ENCODE data around the gene GALR1. TPM values are rescaled to one million over a fixed set of nuclear protein-coding genes. Genes with fewer than 3 reads are reported as not detected.

GALR1 gene
- total and polyA plus RNA-seq, 2 experiments from 2014 or later, result not detected

DNA sequence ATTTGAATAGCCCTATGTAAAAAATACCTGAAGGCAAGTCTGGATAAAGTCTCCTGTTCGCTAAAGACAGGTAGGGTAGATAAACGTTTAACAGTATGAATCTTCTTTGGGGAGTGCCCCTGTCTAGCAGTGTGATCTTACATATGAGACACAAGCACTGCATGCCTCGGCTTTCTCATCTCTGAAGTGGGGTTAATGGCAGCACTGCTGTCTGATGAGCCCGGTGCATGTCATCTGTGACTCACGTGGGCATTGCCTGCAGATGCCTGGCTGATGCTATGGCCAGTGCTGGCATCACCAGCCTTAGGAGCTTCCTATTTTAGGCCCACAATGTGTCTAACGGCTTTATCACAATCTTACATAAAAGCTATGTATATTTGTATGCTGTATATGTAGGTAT is 50.1 kb downstream of the GALR1 start:
- Histone ChIP-seq H3K36me3 (no peaks in the 10 kb centered on the region), H3K27ac (no peak overlapping the region), H3K27me3 (no peaks in the 10 kb centered on the region), H3K9me3 (ENCODE audit: low read depth) (no peaks in the 10 kb centered on the region), H3K4me1 (ENCODE audit: low read depth) (no peaks in the 10 kb centered on the region), H3K4me3 (no peak overlapping the region)
- DNase-seq (ENCODE audit: low read depth in 1 of 2, low spot score in 1 of 2), result no peak
- TF ChIP-seq, protein P1, sequence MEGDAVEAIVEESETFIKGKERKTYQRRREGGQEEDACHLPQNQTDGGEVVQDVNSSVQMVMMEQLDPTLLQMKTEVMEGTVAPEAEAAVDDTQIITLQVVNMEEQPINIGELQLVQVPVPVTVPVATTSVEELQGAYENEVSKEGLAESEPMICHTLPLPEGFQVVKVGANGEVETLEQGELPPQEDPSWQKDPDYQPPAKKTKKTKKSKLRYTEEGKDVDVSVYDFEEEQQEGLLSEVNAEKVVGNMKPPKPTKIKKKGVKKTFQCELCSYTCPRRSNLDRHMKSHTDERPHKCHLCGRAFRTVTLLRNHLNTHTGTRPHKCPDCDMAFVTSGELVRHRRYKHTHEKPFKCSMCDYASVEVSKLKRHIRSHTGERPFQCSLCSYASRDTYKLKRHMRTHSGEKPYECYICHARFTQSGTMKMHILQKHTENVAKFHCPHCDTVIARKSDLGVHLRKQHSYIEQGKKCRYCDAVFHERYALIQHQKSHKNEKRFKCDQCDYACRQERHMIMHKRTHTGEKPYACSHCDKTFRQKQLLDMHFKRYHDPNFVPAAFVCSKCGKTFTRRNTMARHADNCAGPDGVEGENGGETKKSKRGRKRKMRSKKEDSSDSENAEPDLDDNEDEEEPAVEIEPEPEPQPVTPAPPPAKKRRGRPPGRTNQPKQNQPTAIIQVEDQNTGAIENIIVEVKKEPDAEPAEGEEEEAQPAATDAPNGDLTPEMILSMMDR (IDR thresholded peaks at IDR 0.05; ENCODE audit: low read depth, low read length), result no peak

DNA sequence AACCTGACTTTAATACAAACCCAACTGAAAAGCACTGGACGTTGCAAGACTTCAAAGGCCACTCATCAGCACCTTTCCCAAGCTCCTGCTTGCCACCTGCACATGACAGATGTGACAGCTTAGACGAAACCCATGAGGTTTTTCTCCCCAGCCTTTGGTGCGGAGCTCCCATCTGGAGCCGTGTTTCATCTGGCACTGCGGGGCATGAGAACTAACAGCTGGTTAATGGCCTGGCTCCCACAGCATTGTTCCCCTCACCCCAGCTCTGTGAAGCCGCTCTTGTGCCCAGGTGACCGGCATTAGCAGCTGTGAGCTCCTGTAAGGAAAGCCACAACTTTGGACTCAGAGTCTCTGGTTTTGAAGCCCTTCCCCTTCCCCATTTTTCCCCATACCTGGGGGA is 50.9 kb downstream of the GALR1 start:
- no peaks in the 10 kb centered on the region for H3K36me3 ChIP-seq
- H3K4me1 ChIP-seq (ENCODE audit: low read depth), result no peaks in the 10 kb centered on the region
- no peak overlapping the region for H3K27ac ChIP-seq
- TF ChIP-seq, protein P1 (IDR thresholded peaks at IDR 0.05; ENCODE audit: low read depth, low read length), result no peak
- DNase-seq (ENCODE audit: low read depth in 1 of 2, low spot score in 1 of 2), result no peak
- H3K4me3 ChIP-seq, result no peak overlapping the region
- no peaks in the 10 kb centered on the region for H3K27me3 ChIP-seq
- no peaks in the 10 kb centered on the region for H3K9me3 ChIP-seq (ENCODE audit: low read depth)

DNA sequence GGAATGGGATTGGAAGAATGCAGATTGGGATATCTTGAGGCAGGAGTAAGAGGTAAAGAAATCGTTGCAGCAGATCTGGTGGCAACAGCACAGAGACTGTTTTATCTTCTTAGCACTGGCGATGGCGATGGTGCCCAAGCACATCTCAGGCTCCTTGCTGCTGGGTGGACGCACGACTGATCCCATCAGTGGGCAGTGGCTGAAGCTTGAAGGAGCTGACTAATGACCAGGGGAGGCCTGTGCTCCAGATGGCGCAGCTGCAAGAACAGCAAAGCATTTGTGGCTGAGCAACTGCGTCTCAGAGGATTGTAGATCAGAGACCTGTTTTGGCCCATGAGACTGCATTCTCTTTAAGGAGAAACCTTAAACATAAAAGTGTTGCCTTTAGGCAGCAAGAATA is 54.6 kb downstream of the GALR1 start:
- Histone ChIP-seq H3K36me3 (no peaks in the 10 kb centered on the region), H3K4me3 (no peak overlapping the region), H3K4me1 (ENCODE audit: low read depth) (no peaks in the 10 kb centered on the region), H3K9me3 (ENCODE audit: low read depth) (no peaks in the 10 kb centered on the region), H3K27me3 (no peaks in the 10 kb centered on the region), H3K27ac (no peak overlapping the region)
- TF ChIP-seq, protein P1 (IDR thresholded peaks at IDR 0.05; ENCODE audit: low read depth, low read length), result no peak
- no peak for DNase-seq (ENCODE audit: low read depth in 1 of 2, low spot score in 1 of 2)

DNA sequence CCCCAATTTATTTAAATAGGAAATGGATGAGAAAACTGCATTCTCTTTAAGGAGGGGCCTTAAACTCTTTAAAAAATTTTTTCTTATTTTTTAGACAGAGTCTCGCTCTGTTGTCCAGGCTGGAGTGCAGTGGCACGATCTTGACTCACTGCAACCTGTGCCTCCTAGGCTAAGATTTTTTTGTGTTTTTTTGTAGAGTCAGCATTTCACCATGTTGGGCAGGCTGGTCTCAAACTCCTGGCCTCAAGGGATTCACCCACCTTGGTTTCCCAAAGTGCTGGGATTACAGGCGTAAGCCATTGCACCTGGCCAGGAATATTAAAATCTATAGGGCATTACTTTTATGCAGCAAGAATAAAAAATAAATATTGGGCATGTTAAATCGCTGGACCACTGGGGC is 56.0 kb downstream of the GALR1 start:
- Histone ChIP-seq H3K27ac (no peak overlapping the region), H3K27me3 (no peaks in the 10 kb centered on the region), H3K4me3 (no peak overlapping the region), H3K36me3 (no peaks in the 10 kb centered on the region), H3K4me1 (ENCODE audit: low read depth) (no peaks in the 10 kb centered on the region), H3K9me3 (ENCODE audit: low read depth) (no peaks in the 10 kb centered on the region)
- no peak for DNase-seq (ENCODE audit: low read depth in 1 of 2, low spot score in 1 of 2)
- TF ChIP-seq, protein P1 (IDR thresholded peaks at IDR 0.05; ENCODE audit: low read depth, low read length), result no peak

DNA sequence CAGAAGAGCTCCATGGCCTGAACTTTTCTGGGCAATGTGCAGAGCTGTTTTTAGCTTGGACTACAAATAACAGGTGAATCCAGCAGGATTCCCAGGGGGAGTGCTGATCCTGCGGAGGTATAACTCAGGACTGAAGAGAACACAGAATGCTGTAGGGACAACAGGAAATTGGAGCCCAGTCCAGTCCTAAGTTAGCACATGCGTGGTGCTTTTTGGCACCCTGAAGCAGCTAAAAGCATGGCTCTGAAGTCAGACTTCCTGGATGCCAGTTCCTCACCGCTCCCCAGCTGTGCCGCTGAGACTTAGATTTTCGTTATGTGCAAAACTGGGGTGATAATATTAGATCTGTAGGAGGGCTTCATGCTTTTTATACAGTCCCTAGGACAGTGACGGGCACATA is 58.6 kb downstream of the GALR1 start:
- H3K9me3 ChIP-seq (ENCODE audit: low read depth), result no peaks in the 10 kb centered on the region
- TF ChIP-seq, protein P1 (IDR thresholded peaks at IDR 0.05; ENCODE audit: low read depth, low read length), result no peak
- no peaks in the 10 kb centered on the region for H3K36me3 ChIP-seq
- H3K4me3 ChIP-seq, result no peak overlapping the region
- H3K27me3 ChIP-seq, result no peaks in the 10 kb centered on the region
- H3K27ac ChIP-seq, result no peak overlapping the region
- no peak for DNase-seq (ENCODE audit: low read depth in 1 of 2, low spot score in 1 of 2)
- no peaks in the 10 kb centered on the region for H3K4me1 ChIP-seq (ENCODE audit: low read depth)

DNA sequence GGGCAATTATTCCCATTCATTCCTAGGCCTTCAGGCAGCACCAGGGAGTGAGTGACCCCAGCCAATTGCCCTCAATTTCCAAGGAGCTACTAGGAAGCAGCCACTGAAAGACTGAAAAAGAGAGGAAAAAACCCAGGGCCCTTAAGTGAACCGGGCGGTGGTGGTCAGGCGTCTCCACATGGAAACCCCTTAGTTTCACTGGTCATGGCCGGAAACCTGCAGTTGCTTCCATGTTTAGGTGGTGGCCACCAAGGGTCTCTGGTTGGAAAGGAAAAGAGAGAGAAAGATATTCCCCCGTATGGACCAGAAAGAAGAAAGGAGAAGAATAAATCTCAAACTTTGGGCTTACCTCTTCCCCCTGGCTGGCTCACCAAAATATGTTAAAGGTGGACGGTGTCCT is 64.9 kb downstream of the GALR1 start:
- no peak overlapping the region for H3K27ac ChIP-seq
- no peaks in the 10 kb centered on the region for H3K4me1 ChIP-seq (ENCODE audit: low read depth)
- no peak for DNase-seq (ENCODE audit: low read depth in 1 of 2, low spot score in 1 of 2)
- TF ChIP-seq, protein P1 (IDR thresholded peaks at IDR 0.05; ENCODE audit: low read depth, low read length), result no peak
- H3K36me3 ChIP-seq, result no peaks in the 10 kb centered on the region
- H3K4me3 ChIP-seq, result no peak overlapping the region
- no peaks in the 10 kb centered on the region for H3K27me3 ChIP-seq
- no peaks in the 10 kb centered on the region for H3K9me3 ChIP-seq (ENCODE audit: low read depth)

All from cardiac muscle cell (in vitro differentiated cells and primary cell).